Ishikawa (cell line): ENCODE results near the gene LCLAT1.

ENCODE experiments used
- CREB1 ChIP-seq: IDR thresholded peaks from 2 replicates; pipeline ENCODE4 v1.6.1; 2012; ENCODE audit warnings: low read depth
- EGR1 ChIP-seq: IDR thresholded peaks from 2 replicates; pipeline ENCODE4 v1.6.1; 2012
- REST ChIP-seq: IDR thresholded peaks from 2 replicates; pipeline ENCODE4 v1.6.1; 2012; ENCODE audit warnings: low read depth, mild to moderate bottlenecking
- TCF12 ChIP-seq: IDR thresholded peaks from 2 replicates; pipeline ENCODE4 v1.6.1; 2012; ENCODE audit warnings: low read depth
- YY1 ChIP-seq: IDR thresholded peaks from 2 replicates; pipeline ENCODE4 v1.6.1; 2012; ENCODE audit warnings: low read depth
- ZBTB7A ChIP-seq: IDR thresholded peaks from 2 replicates; pipeline ENCODE4 v1.6.1; 2012; ENCODE audit warnings: low read depth

- TF ChIP-seq YY1: no peak
- TF ChIP-seq CREB1: no peak
- no peak for TF ChIP-seq REST
- TF ChIP-seq ZBTB7A: no peak
- no peak for TF ChIP-seq TCF12
- no peak for TF ChIP-seq EGR1
These were observed 186.0 kb downstream of the LCLAT1 start for GRCh38 chr2:30633039-30633438.
